Heart left ventricle (tissue), 13 donors: ENCODE data around the gene PIR.

ENCODE experiments used
- POLR2A ChIP-seq, 2 donors: fragments of 450-650 bp; IDR thresholded peaks; one replicate each; pipeline ENCODE4 v1.6.1; 2017; ENCODE audit warnings: antibody characterized with exemption in 2 of 2, mild to moderate bottlenecking in 2 of 2, moderate library complexity in 2 of 2
- TF ChIP-seq, protein P1 (sequence below), 12 donors: fragments of 200-600 bp; sonication (generic) in 4 of 12; IDR thresholded peaks; one replicate each; pipeline versions ENCODE4 v1.5.0 to v1.8.0; 2018 to 2022; ENCODE audit warnings: antibody characterized with exemption in 12 of 12, mild to moderate bottlenecking in 5 of 12
- donor health status: ischemic (EF 13 %, LVEDD 7.1; RV severe dilation, severe dysfunction).
- donor health status: DM: no; HTN: yes; CAD: no.
- donor health status: DM: no; HTN: no; CAD: no.
- donor health status: ischemic (EF 25% LVEDD 6.9; RV normal size, moderate dysfunction).
- donor health status: ischemic (EF 25% LVEDD 5.7; RV mildly dilated, moderate dysfunction).
- donor health status: ischemic (EF 35%, LVEDD 5.7; RV mildly dilated, moderate dysfunction).
- donor health status: nonischemic (EF 11% LVEDD 7.7; RV severe dilation, severe dysfunction).
- donor health status: DM: yes; HTN: yes; CAD: no.
- donor health status: PGD.
- donor health status: ischemic (EF 29% LVEDD 5.4; RV normal size, mild dysfunction).
- donor health status: nonischemic (EF 23%, LVEDD 6.1; RV moderate dilation, normal function).

DNA sequence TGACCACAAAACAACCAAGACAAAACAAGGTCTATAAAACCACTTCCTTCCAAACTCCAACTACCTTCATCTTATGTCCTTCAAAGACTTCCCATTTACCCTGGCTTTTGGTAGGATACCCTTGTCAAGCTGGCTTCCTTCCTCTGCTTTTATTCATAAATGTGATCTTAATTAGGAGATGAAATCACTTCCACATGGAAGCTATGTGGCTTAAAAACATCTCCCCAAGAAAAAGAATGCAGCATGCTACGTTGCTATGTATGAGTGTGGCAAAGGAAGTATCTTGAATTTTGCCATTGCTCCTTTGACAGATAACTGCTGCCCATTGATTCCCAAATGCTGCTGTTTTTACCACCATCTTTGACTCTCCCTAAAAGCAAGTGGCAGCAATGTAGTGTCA is 62.5 kb downstream of the PIR start:
- TF ChIP-seq, protein P1, sequence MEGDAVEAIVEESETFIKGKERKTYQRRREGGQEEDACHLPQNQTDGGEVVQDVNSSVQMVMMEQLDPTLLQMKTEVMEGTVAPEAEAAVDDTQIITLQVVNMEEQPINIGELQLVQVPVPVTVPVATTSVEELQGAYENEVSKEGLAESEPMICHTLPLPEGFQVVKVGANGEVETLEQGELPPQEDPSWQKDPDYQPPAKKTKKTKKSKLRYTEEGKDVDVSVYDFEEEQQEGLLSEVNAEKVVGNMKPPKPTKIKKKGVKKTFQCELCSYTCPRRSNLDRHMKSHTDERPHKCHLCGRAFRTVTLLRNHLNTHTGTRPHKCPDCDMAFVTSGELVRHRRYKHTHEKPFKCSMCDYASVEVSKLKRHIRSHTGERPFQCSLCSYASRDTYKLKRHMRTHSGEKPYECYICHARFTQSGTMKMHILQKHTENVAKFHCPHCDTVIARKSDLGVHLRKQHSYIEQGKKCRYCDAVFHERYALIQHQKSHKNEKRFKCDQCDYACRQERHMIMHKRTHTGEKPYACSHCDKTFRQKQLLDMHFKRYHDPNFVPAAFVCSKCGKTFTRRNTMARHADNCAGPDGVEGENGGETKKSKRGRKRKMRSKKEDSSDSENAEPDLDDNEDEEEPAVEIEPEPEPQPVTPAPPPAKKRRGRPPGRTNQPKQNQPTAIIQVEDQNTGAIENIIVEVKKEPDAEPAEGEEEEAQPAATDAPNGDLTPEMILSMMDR (IDR thresholded peaks at IDR 0.05) = no peak
- no peak for TF ChIP-seq POLR2A (IDR thresholded peaks at IDR 0.05)
